Kidney (tissue), 2 donors: ENCODE measurements around the gene GPR6. TPM values are rescaled to one million over a fixed set of nuclear protein-coding genes. Genes with fewer than 3 reads are reported as not detected.

Experiments used
- polyA plus RNA-seq: library from polyadenylated mRNA; stranded (reverse); fragments of 350-450 nt; fragmentation: Illumina TruSeq; extraction: RNeasy Lipid Tissue Mini Kit (QIAGEN cat#74804); gene quantifications from one replicate; pipeline ENCODE4 v1.2.3, GENCODE V29; 2014; ENCODE audit warnings: low read depth, low replicate concordance; ENCODE audit not compliant: insufficient read depth
- total RNA-seq: library from RNA; stranded (reverse); fragmentation: NEBNext Ultra II Directional; extraction: Animal tissue kit (Norgen Biotek cat#: 25700); gene quantifications from one replicate; pipeline ENCODE4 v1.2.1, GENCODE V29; 2021
- donor health status: DM: yes; HTN: yes; CAD: no.

GPR6 gene
- total and polyA plus RNA-seq, 2 donors from 2014 or later, result not detected

Other genes with a start within 250 kb of the GPR6 start
- 9.7 TPM for gene WASF1, start 201.4 kb downstream of the GPR6 start, total RNA-seq
- 6.5 TPM for gene WASF1, start 201.4 kb downstream of the GPR6 start, polyA plus RNA-seq
- gene CDC40, start 202.1 kb downstream of the GPR6 start, total RNA-seq, result 24.6 TPM
- gene CDC40, start 202.1 kb downstream of the GPR6 start, polyA plus RNA-seq, result 10.9 TPM